Measurements from ENCODE around the gene IGFBP3.

GRCh38 chr7:45867471-45867870 is 53.6 kb downstream of the IGFBP3 start:
- TF ChIP-seq, protein P1, sequence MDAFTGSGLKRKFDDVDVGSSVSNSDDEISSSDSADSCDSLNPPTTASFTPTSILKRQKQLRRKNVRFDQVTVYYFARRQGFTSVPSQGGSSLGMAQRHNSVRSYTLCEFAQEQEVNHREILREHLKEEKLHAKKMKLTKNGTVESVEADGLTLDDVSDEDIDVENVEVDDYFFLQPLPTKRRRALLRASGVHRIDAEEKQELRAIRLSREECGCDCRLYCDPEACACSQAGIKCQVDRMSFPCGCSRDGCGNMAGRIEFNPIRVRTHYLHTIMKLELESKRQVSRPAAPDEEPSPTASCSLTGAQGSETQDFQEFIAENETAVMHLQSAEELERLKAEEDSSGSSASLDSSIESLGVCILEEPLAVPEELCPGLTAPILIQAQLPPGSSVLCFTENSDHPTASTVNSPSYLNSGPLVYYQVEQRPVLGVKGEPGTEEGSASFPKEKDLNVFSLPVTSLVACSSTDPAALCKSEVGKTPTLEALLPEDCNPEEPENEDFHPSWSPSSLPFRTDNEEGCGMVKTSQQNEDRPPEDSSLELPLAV (CRISPR knock-in tag; conservative IDR thresholded peaks at IDR 0.05; ENCODE audit: low read depth), result no peak
- TF ChIP-seq PHF5A (CRISPR knock-in tag; IDR thresholded peaks at IDR 0.05; ENCODE audit: low read depth, unreplicated experiment) (no peak), SKIL (CRISPR knock-in tag; IDR thresholded peaks at IDR 0.05; ENCODE audit: borderline replicate concordance) (no peak)

Measured in HepG2 (cell line).